ENCODE measurements around the gene DSG4.

Gene DSG4

GRCh38 chr18:31396796-31397612 is 20.4 kb downstream of the DSG4 start:
- no peak for TF ChIP-seq ZFX (IDR thresholded peaks at IDR 0.05)
- no peak; the same call in 1 of the 2 replicates for TF ChIP-seq CTCF (conservative IDR thresholded peaks at IDR 0.05)

DNA sequence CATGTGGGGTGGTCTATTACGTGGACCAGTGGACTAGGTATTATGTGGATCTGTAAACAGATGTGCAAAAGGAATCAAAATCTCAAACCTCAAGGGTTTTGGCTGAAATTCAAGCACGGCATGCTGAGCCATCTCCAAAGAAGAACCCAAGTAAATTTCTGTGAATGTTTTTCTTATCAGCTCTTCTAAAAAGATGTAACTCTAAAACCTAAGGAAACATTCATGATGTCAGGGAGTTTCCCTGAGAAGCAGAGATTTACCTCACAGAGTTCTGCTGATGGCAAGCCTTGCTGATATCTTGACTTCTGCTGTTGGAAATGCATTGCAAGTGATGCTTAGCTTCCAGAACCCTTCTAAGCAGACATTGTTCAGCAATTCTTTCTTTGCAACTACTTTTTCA is 21.6 kb downstream of the DSG4 start:
- H3K27ac ChIP-seq = no peak overlapping the region
- TF ChIP-seq CTCF (conservative IDR thresholded peaks at IDR 0.05) (no peak), ZFX (IDR thresholded peaks at IDR 0.05) (no peak)

More at GRCh38 chr18:31396796-31397612, 20.4 kb downstream of the DSG4 start:
- H3K27ac ChIP-seq = no peak overlapping the region

- TF ChIP-seq ZFX (IDR thresholded peaks at IDR 0.05) (no peak), CTCF (conservative IDR thresholded peaks at IDR 0.05) (no peak)
- no peak overlapping the region for H3K27ac ChIP-seq
Observed at GRCh38 chr18:31399306-31400032, 22.9 kb downstream of the DSG4 start.

- no peak for TF ChIP-seq CTCF (conservative IDR thresholded peaks at IDR 0.05)
- no peak for TF ChIP-seq ZFX (IDR thresholded peaks at IDR 0.05)
- H3K27ac ChIP-seq = no peak overlapping the region
Observed at GRCh38 chr18:31401156-31402025, 24.8 kb downstream of the DSG4 start.

- H3K27ac ChIP-seq = no peak overlapping the region
- TF ChIP-seq CTCF (conservative IDR thresholded peaks at IDR 0.05) = no peak
- no peak for TF ChIP-seq ZFX (IDR thresholded peaks at IDR 0.05)
Observed at GRCh38 chr18:31402026-31402373, 25.4 kb downstream of the DSG4 start.

- H3K27ac ChIP-seq = no peak overlapping the region
- TF ChIP-seq CTCF (conservative IDR thresholded peaks at IDR 0.05) = no peak
- no peak for TF ChIP-seq ZFX (IDR thresholded peaks at IDR 0.05)
Observed at GRCh38 chr18:31403409-31403808, 26.8 kb downstream of the DSG4 start.

Measured in C4-2B (cell line).